Activated T-cell treated with anti-CD3 and anti-CD28 coated beads, Interleukin-2, amount 50 U/mL, for 1 hour (primary cell): ENCODE data around the gene SUN1.

Experiments
- DNase-seq: peaks from one replicate; pipeline ENCODE4 v3.0.0-alpha.2; 2020

Gene SUN1

DNA sequence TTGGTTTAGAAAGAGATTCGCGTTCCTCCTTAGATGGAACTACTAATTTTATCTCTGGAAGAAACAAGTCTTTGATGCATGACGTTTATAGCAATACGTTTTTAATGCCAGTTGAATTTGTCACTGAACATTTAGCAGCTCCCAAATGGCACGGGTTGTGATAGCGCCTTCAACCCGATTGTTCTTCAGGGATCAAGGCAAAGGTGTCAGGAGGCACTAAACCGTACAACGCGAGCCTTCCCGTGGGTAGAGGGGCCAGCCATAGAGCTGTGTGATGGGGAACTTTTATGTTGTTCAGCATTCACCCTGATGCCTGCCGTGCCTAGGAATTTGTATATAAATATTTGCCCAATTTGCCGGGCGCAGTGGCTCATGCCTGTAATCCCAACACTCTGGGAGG, 47.4 kb downstream of the SUN1 start:
- no peak for DNase-seq

DNA sequence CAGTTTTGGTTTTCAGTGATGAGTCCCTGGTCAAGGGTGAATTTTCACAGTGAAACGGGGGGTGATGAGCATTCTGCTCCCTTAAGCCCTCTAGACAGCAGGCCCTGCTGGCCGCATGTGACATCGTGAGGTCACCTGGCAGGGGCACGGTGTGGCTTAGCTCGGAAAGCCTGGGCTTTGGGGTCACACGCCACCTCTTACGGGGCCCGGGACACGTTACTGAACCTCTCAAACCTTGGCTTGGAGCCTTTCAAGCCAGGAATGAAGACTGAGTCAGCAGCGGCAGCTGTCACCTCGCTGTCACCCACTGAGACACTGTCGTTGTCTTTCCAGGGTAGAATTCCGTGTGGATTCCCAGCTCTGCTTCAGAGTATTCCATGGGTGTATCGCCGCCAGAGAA, 48.2 kb downstream of the SUN1 start:
- DNase-seq, result no peak

GRCh38 chr7:881441-882234, 49.4 kb downstream of the SUN1 start:
- no peak for DNase-seq

DNA sequence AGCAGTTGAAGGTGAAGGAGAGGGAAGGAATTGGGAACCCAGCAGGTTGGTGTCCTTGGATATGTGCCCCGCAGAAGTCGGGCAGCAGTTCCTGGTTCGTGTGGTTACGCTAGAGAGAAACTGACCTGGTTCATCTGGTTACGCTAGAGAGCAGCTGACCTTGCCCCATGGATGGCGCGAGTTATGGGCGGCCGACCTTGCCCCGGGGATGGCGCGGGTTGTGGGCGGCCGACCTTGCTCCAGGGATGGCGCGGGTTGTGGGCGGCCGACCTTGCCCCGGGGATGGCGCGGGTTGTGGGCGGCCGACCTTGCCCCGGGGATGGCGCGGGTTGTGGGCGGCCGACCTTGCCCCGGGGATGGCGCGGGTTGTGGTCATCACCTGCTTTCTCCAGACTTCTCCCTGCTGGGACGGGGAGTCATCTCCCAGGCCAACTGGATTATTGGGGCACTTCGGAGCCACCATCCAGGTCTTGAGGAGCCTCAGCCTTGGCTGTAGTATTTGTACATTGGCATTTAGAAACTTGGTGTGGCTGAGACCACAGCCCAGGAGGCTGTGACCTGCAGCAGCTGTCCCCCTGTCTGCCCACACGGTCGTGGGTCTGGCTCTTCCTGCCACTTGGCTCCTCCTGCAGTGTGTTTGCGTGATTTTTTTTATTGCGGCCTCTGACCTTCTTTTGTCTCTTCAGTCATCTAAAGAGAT, 50.2 kb downstream of the SUN1 start:
- no peak for DNase-seq

- DNase-seq, result no peak
Observed at GRCh38 chr7:883055-884021, 51.1 kb downstream of the SUN1 start.

DNA sequence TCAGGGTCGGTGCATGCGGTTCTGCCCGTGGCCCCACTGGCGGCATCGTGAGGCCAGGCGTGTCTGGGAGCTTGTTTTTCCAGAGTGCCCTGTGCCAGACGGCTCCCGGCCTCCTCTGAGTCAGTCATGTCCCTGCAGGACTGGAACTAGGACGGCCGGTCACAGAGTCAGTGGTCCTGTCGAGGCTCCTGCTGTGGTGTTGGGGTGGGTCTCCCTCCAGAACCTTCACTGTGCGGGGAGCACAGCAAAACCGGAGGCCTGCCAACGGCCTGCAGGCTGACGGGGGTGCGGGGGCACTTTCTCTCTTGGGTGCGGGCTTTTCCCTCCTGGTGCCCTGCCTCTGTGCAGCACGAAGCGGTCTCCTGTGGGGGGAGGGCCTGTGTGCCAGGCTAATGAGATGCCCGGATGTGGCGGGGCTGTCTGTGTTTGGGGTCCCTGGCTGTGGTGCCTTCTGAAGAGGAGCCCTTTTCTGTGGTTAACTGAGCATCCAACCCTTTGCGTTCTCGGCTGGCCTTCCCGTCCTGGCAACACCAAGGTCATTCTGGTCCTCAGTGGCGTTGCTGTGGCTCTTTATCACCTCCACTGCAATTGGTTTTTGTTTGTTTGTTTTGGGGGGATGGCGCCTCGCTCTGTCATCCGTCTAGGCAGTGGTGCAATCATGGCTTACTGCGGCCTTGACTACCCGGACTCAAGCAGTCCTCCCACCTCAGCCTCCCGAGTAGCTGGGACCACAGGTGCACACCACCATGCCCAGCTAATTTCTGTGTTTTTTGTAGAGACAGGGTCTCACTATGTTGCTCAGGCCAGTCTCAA, 52.1 kb downstream of the SUN1 start:
- no peak for DNase-seq

GRCh38 chr7:885261-885892, 53.1 kb downstream of the SUN1 start:
- DNase-seq, result no peak

DNA sequence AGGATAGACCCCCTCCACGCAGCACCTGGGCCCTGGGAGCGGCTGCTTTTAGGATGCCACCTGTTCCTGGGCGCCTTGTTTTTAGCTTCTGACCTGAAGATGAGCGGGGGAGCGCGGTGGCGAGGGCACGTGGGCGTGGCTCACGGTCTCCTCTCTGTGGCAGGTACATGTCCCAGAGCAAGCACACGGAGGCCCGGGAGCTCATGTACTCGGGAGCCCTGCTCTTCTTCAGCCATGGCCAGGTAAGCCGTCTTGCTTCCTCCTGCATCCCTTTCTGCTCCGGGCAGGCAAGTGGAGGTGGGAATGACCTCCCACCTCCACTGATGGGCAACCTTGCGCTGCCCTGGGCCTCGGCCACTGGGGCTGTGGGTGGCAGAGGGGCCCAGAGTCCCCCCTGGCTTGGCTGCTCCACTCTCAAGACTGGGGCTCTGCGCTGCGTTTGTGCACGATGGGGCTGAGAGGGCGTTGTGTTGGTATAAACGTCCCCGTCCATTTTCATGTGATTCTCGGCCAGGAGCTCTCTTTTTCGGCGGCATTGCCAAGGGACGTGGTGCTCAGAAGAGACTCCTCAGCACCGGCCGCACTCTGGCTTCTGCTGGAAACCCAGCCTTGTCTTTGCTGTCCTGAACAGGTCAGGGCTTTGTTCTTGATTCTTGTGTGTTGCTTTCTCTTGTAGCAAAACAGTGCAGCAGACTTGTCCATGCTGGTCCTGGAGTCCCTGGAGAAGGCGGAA, 53.8 kb downstream of the SUN1 start:
- no peak for DNase-seq

GRCh38 chr7:886626-887487, 54.6 kb downstream of the SUN1 start:
- DNase-seq, result no peak

DNA sequence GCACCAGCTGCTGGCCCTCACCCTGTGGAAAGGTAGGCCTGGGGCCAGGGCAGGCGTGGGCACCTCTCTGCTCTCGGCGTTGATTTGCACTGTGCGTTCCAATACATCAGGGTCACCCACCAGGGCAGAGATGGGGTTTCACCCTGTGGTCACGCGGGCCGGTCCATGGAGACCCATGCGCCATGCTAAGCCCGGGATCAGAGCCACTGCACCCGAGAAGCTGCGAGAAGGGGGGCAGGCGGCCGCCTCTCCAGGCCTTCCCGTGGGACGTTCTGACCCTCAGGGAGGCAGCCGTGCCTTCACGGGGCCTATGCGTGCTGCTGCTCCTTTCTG, 55.2 kb downstream of the SUN1 start:
- DNase-seq, result no peak

DNA sequence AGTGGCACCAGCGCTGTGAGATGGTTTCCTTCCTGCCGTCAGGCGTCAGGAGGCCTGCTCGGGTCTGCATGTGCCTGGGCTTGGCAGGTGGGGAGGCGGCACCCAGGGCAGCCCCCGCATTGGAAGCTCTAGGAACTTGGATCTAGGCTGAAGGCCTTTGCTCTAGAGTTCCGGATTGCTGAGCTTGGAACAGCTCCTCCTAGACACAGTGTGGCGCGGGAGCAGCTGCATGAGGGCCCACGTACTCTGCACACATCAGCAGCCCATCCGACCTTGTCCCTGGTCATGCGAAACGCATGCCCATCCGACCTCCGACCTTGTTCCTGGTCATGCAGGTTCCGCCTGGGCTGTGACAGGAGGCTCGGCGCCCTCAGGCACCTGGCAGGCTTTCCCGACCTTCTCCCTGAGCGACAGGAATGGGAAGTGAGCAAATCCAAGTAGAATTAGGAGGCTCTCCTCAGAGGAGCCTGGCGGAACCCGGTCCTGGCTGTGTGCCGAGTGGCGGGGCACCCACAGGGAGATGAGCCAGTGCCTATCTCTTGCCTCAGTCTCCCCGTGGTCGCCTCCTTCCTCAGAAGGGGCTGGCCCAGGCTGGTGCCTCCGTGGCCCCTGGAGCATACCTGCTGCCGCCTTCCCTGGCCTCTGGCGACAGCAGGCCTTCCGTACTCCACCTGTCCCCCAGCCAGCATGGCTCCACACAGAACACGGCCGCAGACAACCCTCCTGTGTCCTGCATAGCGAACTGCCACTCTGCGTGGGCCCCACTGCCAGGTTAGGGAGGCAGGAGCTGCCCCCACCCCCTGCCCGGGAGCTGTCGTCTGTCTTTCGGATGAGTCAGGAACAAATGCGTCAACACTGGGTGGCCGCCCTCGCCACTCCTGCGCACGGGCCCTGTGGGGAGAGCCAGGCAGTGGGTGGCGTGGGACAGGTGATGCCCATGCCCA, 56.1 kb downstream of the SUN1 start:
- DNase-seq, result no peak

GRCh38 chr7:889025-889390, 56.7 kb downstream of the SUN1 start:
- no peak for DNase-seq

DNA sequence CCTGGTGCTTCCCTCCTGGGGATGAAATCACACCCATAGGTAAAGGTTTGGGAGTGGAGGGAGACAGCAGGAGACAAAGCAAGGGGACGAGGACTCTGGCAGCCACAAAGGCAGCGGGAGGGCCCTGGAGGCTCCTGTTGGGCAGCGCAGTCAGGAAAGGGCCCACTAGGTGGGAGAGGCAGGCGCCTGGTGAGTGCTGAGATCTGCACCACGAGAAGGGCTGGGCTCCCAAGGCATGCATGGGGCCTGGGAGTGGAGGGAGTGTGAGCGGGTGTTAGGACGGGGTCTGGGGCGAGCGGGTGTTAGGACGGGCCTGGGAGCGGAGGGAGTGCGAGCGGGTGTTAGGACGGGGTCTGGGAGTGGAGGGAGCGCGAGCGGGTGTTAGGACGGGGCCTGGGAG, 57.1 kb downstream of the SUN1 start:
- DNase-seq, result no peak

GRCh38 chr7:890868-891267, 58.6 kb downstream of the SUN1 start:
- DNase-seq, result no peak

DNA sequence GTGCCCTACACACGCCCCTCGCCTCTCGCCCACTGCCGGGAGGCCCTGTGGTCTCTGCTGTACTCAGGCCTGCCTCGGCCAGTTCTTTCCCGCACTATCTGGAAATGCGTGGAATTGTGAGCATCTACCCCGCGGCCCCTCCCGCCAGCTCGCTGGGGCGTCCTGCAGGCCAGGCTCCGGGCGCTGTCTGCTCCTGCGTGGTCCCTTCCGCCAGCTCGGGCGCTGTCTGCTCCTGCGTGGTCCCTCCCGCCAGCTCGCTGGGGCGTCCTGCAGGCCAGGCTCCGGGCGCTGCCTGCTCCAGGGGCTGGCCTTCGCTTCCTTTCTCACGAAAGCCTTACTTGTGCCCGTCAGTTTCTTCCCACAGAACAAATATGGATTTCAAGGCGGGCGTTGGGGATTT, 59.0 kb downstream of the SUN1 start:
- no peak for DNase-seq

DNA sequence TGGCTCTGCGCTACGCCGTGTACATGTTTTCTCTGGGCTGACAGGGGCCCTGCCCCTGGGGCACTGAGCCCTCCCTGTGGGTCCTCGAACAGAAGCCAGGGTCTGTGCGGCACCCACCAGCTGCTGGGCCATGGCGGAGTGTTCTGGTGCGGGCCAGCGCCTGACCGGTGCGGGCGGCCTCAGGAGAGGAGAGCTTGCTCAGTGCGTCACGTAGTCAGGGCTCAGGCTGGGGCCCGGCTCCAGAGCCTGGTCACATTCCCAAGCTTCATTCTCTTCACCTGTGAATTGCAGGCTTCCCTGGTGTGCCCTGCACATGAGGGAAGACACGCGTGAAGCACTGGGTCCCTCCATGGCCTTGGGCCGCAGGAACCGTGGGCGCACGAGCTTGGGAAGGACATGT, 59.5 kb downstream of the SUN1 start:
- no peak for DNase-seq

GRCh38 chr7:892648-893593, 60.6 kb downstream of the SUN1 start:
- no peak for DNase-seq

- DNase-seq, result no peak
Observed at GRCh38 chr7:893686-894085, 61.4 kb downstream of the SUN1 start.
